HG03139 (cell line): ENCODE results near the gene ZFP36L2.

Experiments used
- ATAC-seq: cut with Tn5 transposase; IDR thresholded peaks from one replicate; pipeline ENCODE4 v1.9.1; 2021; ENCODE audit not compliant: unreplicated experiment

The ZFP36L2 gene

DNA sequence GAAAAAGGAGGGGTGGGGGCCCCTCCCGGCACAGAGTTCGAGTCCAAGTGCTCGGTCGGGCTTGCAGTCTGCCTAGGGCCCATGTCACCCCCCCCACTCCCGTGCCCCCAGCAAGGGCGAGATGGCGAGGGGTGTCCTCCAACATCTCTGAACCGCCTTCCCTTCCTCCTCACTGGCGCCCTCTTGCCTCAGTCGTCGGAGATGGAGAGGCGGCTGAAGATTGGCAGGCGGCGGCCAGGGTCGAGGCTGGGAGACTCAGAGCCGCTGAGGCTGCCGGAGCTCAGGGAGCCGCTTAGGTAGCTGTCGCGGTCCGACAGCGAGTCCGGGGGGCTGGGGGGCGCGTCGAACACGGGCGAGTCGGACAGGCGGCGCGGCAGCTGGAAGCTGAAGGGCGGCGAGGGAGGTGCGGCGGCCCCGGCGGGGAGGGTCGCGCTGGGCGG, 2.3 kb downstream of the ZFP36L2 start:
- no peak for ATAC-seq

- ATAC-seq = no peak
Measured at GRCh38 chr2:43223521-43224001, 2.8 kb downstream of the ZFP36L2 start.

GRCh38 chr2:43222475-43223309, 3.7 kb downstream of the ZFP36L2 start:
- ATAC-seq = no peak

GRCh38 chr2:43221763-43222474, 4.5 kb downstream of the ZFP36L2 start:
- no peak for ATAC-seq

DNA sequence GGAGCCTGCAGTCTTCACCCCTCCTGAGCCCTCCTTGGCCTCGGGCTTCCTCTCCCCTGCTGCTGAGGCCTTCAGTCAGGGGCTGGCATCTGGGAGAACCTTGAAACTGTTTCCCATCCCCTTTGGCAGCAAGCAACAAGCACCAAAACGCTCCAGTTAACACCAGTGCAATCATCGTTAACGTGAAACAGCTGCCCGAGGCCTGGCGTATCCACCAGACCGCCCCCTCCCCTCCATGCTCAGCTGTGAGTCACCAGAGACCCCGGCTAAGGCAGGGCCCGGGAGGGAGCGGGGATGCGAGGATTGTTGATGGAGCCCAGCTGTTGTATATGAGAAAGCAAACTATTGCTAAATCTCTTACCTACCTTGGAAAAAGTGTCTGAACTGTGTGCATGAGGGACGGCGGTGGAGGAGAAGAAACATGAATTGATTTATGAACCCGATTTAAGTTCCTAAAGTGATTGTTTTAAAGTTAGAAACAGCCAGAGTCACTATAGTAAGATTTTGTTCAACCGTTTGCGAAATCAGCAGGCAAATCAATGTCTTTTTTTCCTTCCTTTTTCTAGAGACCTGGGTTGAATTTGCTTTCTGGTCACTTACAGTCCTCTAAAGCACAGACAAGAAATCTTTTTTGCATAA, 5.2 kb downstream of the ZFP36L2 start:
- ATAC-seq = no peak

- no peak for ATAC-seq
Measured at GRCh38 chr2:43220760-43221123, 5.7 kb downstream of the ZFP36L2 start.

GRCh38 chr2:43220229-43220751, 6.1 kb downstream of the ZFP36L2 start:
- no peak for ATAC-seq

DNA sequence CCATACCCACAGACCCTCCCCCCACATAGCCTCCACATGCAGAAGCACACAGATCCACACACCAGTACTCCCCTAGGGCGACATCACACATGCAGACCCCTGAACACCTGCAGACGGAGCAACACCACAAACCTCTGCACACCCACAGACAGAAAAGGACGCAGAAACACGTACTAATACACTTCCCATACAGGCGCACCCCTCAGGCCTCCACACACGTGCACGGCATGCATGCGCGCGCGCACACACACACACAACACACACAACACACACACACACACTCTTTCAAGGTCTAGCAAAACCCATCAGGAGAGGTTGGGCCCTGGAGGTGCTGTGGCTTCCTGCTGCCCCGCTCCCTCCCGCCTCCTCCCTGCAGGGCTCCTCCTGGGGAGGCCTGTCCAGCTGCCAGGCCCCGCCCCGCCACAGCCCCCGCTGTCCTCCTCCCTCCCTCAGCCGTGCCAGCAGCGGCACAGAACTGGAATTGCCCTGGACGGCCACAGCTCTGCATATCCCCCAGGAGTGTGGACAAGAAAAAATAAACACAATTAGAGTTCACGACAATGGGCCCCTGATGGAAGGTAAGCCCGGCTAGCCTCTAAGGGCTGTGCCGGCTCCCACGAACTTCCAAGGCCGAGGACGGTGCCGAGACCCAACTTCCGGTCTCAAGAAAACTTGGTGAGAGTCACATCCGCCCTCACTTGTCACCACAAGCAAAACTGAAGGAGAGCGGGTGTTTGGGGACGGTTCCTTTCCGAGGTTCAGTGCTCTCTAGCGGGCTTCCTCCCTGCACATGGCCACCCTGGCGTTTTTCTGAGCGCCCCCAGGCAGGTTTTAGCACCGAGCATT, 6.8 kb downstream of the ZFP36L2 start:
- peak; percentile 45 for ATAC-seq

DNA sequence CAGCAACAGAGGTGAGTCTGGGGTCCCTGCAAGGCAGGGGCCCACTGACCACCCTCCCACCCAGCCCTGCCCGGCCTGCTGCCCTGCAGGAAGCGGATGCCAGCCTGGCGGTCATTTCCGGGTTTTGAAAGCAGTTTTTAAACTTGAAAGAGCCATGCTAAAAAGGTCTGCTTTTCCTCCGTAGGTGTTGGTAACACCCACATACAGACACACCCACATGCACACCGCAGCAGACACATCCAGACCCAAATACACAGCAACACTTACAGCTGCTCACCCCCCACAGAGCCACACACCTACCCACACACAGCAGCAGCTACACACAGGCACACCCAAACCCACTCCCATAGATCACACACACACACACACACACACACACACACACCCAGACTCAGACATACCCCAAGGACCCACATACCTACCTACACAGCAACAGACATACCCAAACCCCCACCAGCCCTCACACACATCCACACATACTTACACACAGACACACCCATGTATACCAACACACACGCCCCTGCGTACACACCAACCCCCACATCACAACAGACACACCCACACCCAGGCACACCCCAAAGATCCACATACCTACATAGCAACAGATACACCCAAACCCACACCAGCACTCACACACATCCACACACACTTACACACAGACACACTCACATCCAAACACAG, 7.6 kb downstream of the ZFP36L2 start:
- ATAC-seq = no peak

- ATAC-seq = no peak
Measured at GRCh38 chr2:43218155-43218701, 8.2 kb downstream of the ZFP36L2 start.

GRCh38 chr2:43217228-43218154, 8.9 kb downstream of the ZFP36L2 start:
- no peak for ATAC-seq

GRCh38 chr2:43216629-43217028, 9.8 kb downstream of the ZFP36L2 start:
- no peak for ATAC-seq

DNA sequence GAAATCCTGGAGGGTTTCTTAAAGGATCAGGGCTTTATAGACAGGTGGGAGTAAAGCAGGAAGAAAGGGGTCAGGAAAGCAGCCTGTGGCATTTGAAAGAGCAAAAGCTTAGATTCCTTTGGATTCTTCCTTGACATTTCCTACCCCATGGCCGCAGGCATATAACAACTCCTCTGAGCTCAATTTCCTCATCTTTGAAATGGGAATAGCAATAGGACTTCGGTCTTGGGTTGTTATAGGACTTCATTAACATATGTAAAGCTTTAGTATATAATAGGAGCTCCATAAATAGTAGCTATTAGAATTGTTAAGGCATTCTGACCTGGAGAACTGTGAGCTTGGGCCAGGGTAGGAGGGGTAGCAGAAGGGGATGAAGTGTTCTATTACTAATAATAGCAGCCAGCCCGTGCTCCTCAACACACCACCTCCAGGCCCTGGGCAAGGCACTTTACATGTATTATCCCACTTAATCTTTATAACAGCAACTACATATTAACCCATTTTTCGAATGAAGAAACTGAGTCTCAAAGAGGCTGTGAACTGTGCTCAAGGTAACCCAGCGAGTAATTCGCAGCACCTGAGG, 10.6 kb downstream of the ZFP36L2 start:
- ATAC-seq = no peak

DNA sequence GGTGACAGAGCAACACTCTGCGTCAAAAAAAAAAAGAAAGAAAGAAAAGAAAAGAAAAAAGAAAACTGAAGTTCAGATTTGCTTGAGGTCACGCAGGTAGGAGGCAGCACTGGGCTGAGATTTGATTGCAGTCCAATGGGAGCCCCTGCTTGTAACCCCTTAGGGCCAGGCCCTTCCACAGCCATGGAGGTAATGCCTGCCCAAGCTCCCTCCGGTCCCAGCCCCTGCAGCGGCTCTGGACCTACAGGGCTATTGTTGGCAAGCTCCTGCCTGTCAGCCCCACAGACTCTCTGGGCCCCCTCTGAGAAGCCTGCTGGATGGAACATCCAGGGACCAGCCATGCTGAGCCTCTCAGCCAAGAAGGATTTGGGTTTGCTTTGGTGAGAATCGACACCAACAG, 12.2 kb downstream of the ZFP36L2 start:
- no peak for ATAC-seq

GRCh38 chr2:43212931-43213330, 13.5 kb downstream of the ZFP36L2 start:
- no peak for ATAC-seq

DNA sequence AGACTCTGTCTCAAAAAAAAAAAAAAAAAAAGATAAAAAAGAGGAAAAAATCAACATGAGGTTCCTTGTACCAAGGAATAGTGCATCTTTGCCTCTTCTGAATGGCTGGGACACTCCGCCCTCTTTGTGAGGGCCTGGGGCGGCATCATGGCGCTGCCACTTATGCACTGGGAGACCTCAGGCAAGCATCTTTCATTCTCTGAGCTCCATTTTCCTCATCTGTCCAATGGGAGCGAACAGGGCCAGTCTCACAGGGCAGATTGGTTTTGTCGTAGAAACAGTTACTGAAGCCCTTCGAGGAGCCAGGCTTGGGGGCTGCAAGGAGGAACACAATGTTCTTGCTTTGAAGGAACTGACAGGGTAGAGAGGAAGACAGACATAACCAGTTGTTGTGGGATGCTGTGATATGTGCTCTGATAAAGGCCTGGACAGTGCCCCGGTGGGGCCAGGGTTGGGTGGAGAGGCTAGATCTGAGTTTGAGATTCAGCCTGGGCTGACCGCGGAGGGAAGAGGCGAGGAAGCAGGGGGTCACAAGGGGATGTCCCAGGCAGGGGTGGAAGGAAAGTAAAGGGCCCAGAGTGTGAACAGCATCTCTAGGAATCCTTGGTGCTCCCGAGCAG, 14.1 kb downstream of the ZFP36L2 start:
- ATAC-seq = no peak

DNA sequence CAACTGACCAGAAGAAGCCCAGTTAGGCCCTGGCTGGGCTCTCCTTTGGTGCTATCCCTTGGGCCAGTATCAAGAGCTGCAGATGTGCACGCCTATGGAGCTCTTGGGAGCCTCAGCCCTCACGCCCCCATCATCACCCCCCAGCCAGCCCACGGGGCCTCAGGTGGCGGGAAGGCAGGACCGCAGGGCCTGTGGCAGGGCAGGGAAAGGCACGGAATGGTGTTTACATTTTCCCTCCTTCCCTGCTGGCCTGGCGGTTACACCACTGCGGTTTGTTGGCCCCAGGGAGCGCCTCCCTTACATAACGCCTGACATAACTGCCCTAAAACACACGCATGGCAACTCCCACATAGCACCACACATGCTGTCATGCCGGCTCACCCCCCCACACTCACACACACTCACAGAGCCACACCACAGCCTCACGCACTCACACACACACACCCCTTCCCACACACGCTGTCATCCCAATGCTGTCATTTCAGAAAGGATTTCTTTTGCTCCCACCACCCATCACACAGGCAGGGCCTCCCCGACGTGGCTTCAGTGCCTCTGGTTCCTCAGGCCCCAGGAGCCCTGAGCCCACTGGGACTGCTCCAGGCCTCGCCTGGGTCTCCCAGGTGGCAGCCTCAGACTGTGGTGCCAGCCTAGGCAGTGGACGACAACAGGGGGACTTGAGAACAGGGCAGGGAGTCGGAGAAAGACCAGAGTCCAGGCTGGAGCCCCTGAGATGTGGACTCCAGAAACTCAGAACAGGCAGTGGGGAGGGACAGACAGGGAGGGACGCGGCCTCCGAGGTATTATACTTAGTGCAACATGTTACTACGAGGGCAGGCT, 15.7 kb downstream of the ZFP36L2 start:
- no peak for ATAC-seq
